Esophagus muscularis mucosa (tissue), 4 donors: ENCODE results near the gene CASP12. TPM values are rescaled to one million over a fixed set of nuclear protein-coding genes. Genes with fewer than 3 reads are reported as not detected.

Experiments used
- DNase-seq: peaks from one replicate; pipeline ENCODE4 v3.0.0-alpha.2; 2017; ENCODE audit errors: extremely low spot score
- H3K27ac ChIP-seq, 4 donors: fragments of 200-600 bp; sonication (generic); replicated peaks in 1 of 4; 1 replicate in 3 of 4; 2 replicates in 1 of 4; pipeline ENCODE4 v1.5.1; 2016 to 2019; ENCODE audit warnings: mild to moderate bottlenecking in 1 of 4
- H3K27me3 ChIP-seq, 4 donors: fragments of 200-600 bp; sonication (generic); one replicate each; pipeline versions ENCODE4 v1.5.1 to v1.6.0; 2016 to 2019
- H3K36me3 ChIP-seq, 4 donors: fragments of 200-600 bp; sonication (generic); one replicate each; pipeline ENCODE4 v1.5.1; 2016 to 2019
- H3K4me1 ChIP-seq, 4 donors: fragments of 200-600 bp; sonication (generic); one replicate each; pipeline ENCODE4 v1.5.1; 2016 to 2019
- H3K4me3 ChIP-seq, 4 donors: fragments of 200-600 bp; sonication (generic); 1 replicate in 2 of 4; 2 replicates in 2 of 4; pipeline ENCODE4 v1.5.1; 2016 to 2019; ENCODE audit warnings: mild to moderate bottlenecking in 4 of 4, moderate library complexity in 1 of 4
- H3K9me3 ChIP-seq, 4 donors: fragments of 200-600 bp; sonication (generic); 1 replicate in 3 of 4; 2 replicates in 1 of 4; pipeline ENCODE4 v1.5.1; 2016 to 2019
- CTCF ChIP-seq, 3 experiments: fragments of 200-600 bp in 2 of 3; fragments of 450-650 bp in 1 of 3; sonication (generic) in 2 of 3; IDR thresholded peaks; one replicate each; pipeline ENCODE4 v1.5.1; 2017 to 2019; ENCODE audit warnings: antibody characterized with exemption in 3 of 3, mild to moderate bottlenecking in 2 of 3, moderate library complexity in 1 of 3
- EP300 ChIP-seq: sonication (generic); formaldehyde crosslinking; IDR thresholded peaks from one replicate; pipeline ENCODE4 v1.6.1; 2017; ENCODE audit warnings: antibody characterized with exemption
- POLR2A ChIP-seq: fragments of 450-650 bp; IDR thresholded peaks from one replicate; pipeline ENCODE4 v1.6.1; 2017; ENCODE audit warnings: antibody characterized with exemption, moderate library complexity, mild to moderate bottlenecking, low read depth
- POLR2AphosphoS5 ChIP-seq, 2 donors: sonication (generic); formaldehyde crosslinking; IDR thresholded peaks; one replicate each; pipeline ENCODE4 v1.6.1; 2017; ENCODE audit warnings: antibody characterized with exemption in 2 of 2
- WGBS: methylation state at CpG from one replicate; pipeline ENCODE4 v1.1.5; 2018; 5-methylcytosine and 5-hydroxymethylcytosine counted together
- intact Hi-C: fragments of 100-400 bp; cut with DNase I; formaldehyde crosslinking; loops from one replicate; pipeline ENCODE4 v1.15.1; 2023
- total RNA-seq, 4 donors: library from RNA; depleted of rRNA; stranded (reverse); fragments of >200 nt; gene quantifications; one replicate each; pipeline versions ENCODE4 v1.1.0 to v1.2.1, GENCODE V29; 2016

Gene CASP12
- total RNA-seq, 4 donors from 2014 or later, result 0.69 to 2.6 (median 1.4) TPM

DNA sequence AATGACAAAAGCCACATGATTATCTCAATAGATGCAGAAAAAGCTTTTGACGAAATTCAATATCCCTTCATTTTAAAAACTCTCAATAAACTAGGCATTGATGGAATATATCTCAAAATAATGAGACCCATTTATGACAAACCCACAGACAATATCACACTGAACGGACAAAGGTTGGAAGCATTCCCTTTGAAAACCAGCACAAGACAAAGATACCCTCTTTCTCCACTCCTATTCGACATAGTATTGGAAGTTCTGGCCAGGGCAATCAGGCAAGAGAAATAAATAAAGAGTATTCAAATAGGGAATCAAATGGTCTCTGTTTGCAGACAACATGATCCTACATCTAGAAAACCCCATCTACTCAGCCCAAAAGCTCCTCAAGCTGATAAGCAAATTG, 52.0 kb downstream of the CASP12 start:
- DNase-seq, result no peak
- WGBS, result 91% methylated on average over 3 of the region's 3 CpGs
- intact Hi-C loops, result no loop called here

GRCh38 chr11:104844451-104844850, 53.8 kb downstream of the CASP12 start:
- no peaks in the 10 kb centered on the region for H3K36me3 ChIP-seq
- intact Hi-C loops, result no loop called here
- H3K4me1 ChIP-seq, result no peaks in the 10 kb centered on the region
- no peak for DNase-seq
- 64% methylated on average over 1 of the region's 1 CpG for WGBS
- no peak overlapping the region for H3K27ac ChIP-seq
- peaks cover 0 to under 1% (median under 1%) of the 10 kb centered on the region in 4 donors for H3K9me3 ChIP-seq
- H3K4me3 ChIP-seq, result no peak overlapping the region
- H3K27me3 ChIP-seq, result no peaks in the 10 kb centered on the region
- no peak for TF ChIP-seq POLR2AphosphoS5 (IDR thresholded peaks at IDR 0.05)

More for the DNA sequence above, 52.0 kb downstream of the CASP12 start:
- H3K36me3 ChIP-seq, result no peaks in the 10 kb centered on the region
- no peak overlapping the region for H3K27ac ChIP-seq
- no peaks in the 10 kb centered on the region for H3K4me1 ChIP-seq
- H3K27me3 ChIP-seq, result no peaks in the 10 kb centered on the region
- no peaks in the 10 kb centered on the region for H3K9me3 ChIP-seq
- TF ChIP-seq POLR2A, result no peak
- H3K4me3 ChIP-seq, result no peak overlapping the region

GRCh38 chr11:104843150-104843836, 55.0 kb downstream of the CASP12 start:
- Histone ChIP-seq H3K4me1 (no peaks in the 10 kb centered on the region), H3K9me3 (peaks cover 0 to 9% (median 4%) of the 10 kb centered on the region in 4 donors), H3K4me3 (no peak overlapping the region), H3K36me3 (no peaks in the 10 kb centered on the region), H3K27ac (no peak overlapping the region), H3K27me3 (no peaks in the 10 kb centered on the region)
- TF ChIP-seq CTCF (IDR thresholded peaks at IDR 0.05), result no peak
- TF ChIP-seq POLR2AphosphoS5 (IDR thresholded peaks at IDR 0.05), result no peak
- TF ChIP-seq EP300, result no peak
- no peak for TF ChIP-seq POLR2A
- WGBS, result 72% methylated on average over 4 of the region's 4 CpGs
- no peak for DNase-seq
- intact Hi-C loops, result no loop called here

DNA sequence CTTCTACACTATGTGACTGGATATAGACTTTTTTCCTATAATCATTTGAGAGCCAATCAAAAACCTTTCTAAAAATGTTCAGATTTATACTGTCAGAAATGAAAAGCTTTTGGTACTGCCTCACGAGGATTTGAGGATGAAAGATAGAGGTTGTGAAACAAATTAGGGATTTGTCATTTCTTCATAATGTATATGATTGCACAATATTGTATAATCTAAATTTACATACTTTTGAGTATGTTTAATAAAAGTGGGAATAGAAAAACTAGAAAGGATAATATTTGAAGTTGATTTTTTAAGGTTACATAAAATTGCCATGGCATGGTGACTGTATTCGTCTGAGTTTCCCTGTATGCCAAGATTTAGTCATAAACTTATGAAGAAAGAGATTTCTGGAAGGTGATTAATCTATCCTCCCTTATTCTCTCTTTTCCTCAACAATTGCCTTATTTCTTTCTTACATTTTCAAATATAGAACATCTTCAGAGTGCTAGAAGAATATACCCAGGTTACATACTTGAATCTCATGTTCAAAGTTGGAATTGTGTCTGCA, 56.2 kb downstream of the CASP12 start:
- TF ChIP-seq POLR2A (no peak), CTCF (IDR thresholded peaks at IDR 0.05) (no peak), POLR2AphosphoS5 (IDR thresholded peaks at IDR 0.05) (no peak), EP300 (no peak)
- no peak for DNase-seq
- Histone ChIP-seq H3K4me1 (no peaks in the 10 kb centered on the region), H3K36me3 (no peaks in the 10 kb centered on the region), H3K9me3 (peaks cover 0 to 9% (median 4%) of the 10 kb centered on the region in 4 donors), H3K4me3 (no peak overlapping the region), H3K27me3 (no peaks in the 10 kb centered on the region), H3K27ac (no peak overlapping the region)
- WGBS, result 68% methylated on average over 2 of the region's 2 CpGs
- intact Hi-C loops, result no loop called here

DNA sequence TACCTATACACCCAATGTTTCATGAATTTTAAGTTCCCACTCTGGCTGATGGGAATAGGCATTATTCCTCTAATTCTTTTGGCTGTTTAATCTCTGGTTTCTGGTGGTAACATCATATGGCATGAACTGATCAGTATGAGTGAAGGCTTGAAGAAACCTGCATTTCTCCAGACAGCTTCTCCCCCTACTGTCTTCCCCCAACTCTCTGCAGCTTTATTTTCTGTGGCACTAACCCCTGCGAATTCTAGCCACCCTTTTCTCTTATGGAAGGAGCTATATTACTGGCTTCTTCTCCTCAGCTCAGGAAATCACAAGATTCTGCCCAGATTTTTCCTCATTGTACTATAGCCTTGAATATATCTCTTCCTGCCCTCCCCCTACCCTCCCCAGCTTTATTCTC, 57.1 kb downstream of the CASP12 start:
- H3K36me3 ChIP-seq, result no peaks in the 10 kb centered on the region
- H3K4me3 ChIP-seq, result no peak overlapping the region
- peaks cover 0 to 9% (median 4%) of the 10 kb centered on the region in 4 donors for H3K9me3 ChIP-seq
- no peaks in the 10 kb centered on the region for H3K4me1 ChIP-seq
- no peak for TF ChIP-seq POLR2A
- no peak for TF ChIP-seq EP300
- TF ChIP-seq CTCF (IDR thresholded peaks at IDR 0.05), result no peak
- no peak for TF ChIP-seq POLR2AphosphoS5 (IDR thresholded peaks at IDR 0.05)
- H3K27ac ChIP-seq, result no peak overlapping the region
- DNase-seq, result no peak
- no peaks in the 10 kb centered on the region for H3K27me3 ChIP-seq
- WGBS, result 77% methylated on average over 1 of the region's 1 CpG
- intact Hi-C loops, result no loop called here
